ENCODE results near the gene DAZ1. TPM values are rescaled to one million over a fixed set of nuclear protein-coding genes. Genes with fewer than 3 reads are reported as not detected.

Gene DAZ1
- not detected in 2 replicates for total RNA-seq

GRCh38 chrY:23198908-23199307 is at the start of gene DAZ1:
DAZ1 (minus strand) TSS chrY:23199008; CDS start chrY:23198800, 208 bp downstream.

GRCh38 chrY:23219233-23219632 is 20.4 kb upstream of the DAZ1 start, which contains the start of gene DAZ2:
DAZ2 (plus strand) TSS chrY:23219533; CDS start chrY:23219741, 208 bp downstream.

Other genes starting within 250 kb of the DAZ1 start
- gene BPY2, start 214.7 kb downstream of the DAZ1 start, total RNA-seq, result not detected in 2 replicates
- not detected in 2 replicates for gene DAZ2, start 20.5 kb upstream of the DAZ1 start, total RNA-seq

Measured in smooth muscle cell of the pulmonary artery (primary cell).